WTC11 (cell line): ENCODE results near the gene TLE3. TPM values are rescaled to one million over a fixed set of nuclear protein-coding genes. Genes with fewer than 3 reads are reported as not detected.

Experiments used
- ATAC-seq: fragments of 200-7000 bp; cut with Tn5 transposase; 2 replicates; pipeline ENCODE4 v1.10.0; 2021; ENCODE audit warnings: mild to moderate bottlenecking, moderate library complexity
- CTCF ChIA-PET: fragments of 300-600 bp; sonication (Branson Sonifier 250); formaldehyde crosslinking; loops from one replicate; lab custom pipeline; 2021; ENCODE audit warnings: antibody characterized with exemption; lab: Charles Lee
- POLR2A ChIA-PET: fragments of 350-600 bp; sonication (Branson Sonifier 250); formaldehyde crosslinking; loops from one replicate; lab custom pipeline; 2021; ENCODE audit warnings: antibody characterized with exemption; lab: Charles Lee
- DNase-seq: peaks from one replicate; pipeline ENCODE4 v3.0.0; 2021; ENCODE audit warnings: low spot score
- H3K27ac Mint-ChIP-seq: 2 replicates; pipeline ENCODE4 v1.8.0; 2021; ENCODE audit warnings: mixed read lengths
- H3K27me3 Mint-ChIP-seq: 2 replicates; pipeline ENCODE4 v1.8.0; 2021; ENCODE audit warnings: low read depth, mild to moderate bottlenecking, moderate library complexity, mixed read lengths
- H3K36me3 Mint-ChIP-seq: 2 replicates; pipeline ENCODE4 v1.8.0; 2021; ENCODE audit warnings: mixed read lengths
- H3K4me1 Mint-ChIP-seq: 2 replicates; pipeline ENCODE4 v1.8.0; 2022; ENCODE audit warnings: mixed read lengths
- H3K4me3 Mint-ChIP-seq: 2 replicates; pipeline ENCODE4 v1.8.0; 2021; ENCODE audit warnings: mild to moderate bottlenecking, moderate library complexity, mixed read lengths
- H3K9me3 Mint-ChIP-seq: 2 replicates; pipeline ENCODE4 v1.8.0; 2021; ENCODE audit warnings: mixed read lengths
- ATF1 ChIP-seq: sonication (generic); formaldehyde crosslinking; IDR thresholded peaks from 2 replicates; pipeline ENCODE4 v1.8.1; 2023; ENCODE audit warnings: mild to moderate bottlenecking, moderate library complexity, missing genetic modification reagents
- CREB1 ChIP-seq: sonication (generic); formaldehyde crosslinking; IDR thresholded peaks from 2 replicates; pipeline ENCODE4 v1.8.0; 2023; ENCODE audit warnings: mild to moderate bottlenecking, missing genetic modification reagents
- ETV6 ChIP-seq: sonication (generic); formaldehyde crosslinking; IDR thresholded peaks from 2 replicates; pipeline ENCODE4 v1.8.1; 2022; ENCODE audit warnings: mild to moderate bottlenecking, missing genetic modification reagents
- FOXJ3 ChIP-seq: sonication (generic); formaldehyde crosslinking; IDR thresholded peaks from 2 replicates; pipeline ENCODE4 v1.9.0; 2021; ENCODE audit warnings: missing genetic modification reagents, mild to moderate bottlenecking, borderline replicate concordance
- GTF2I ChIP-seq: fragments of 250-450 bp; sonication (Bioruptor Pico); conservative IDR thresholded peaks from 2 replicates; pipeline ENCODE4 v1.4.0; 2021; ENCODE audit warnings: mild to moderate bottlenecking
- HMGA2 ChIP-seq: fragments of 250-450 bp; sonication (Bioruptor Pico); IDR thresholded peaks from 2 replicates; pipeline ENCODE4 v1.4.0; 2021; ENCODE audit warnings: mild to moderate bottlenecking, moderate library complexity
- KAT7 ChIP-seq: sonication (generic); formaldehyde crosslinking; IDR thresholded peaks from 2 replicates; pipeline ENCODE4 v1.8.1; 2023; ENCODE audit warnings: missing genetic modification reagents, mild to moderate bottlenecking, borderline replicate concordance
- MYBL2 ChIP-seq: sonication (generic); formaldehyde crosslinking; IDR thresholded peaks from 2 replicates; pipeline ENCODE4 v1.8.1; 2023; ENCODE audit warnings: mild to moderate bottlenecking, moderate library complexity, missing genetic modification reagents
- NFYB ChIP-seq: sonication (generic); formaldehyde crosslinking; conservative IDR thresholded peaks from 2 replicates; pipeline ENCODE4 v1.8.0; 2022; ENCODE audit warnings: low read depth, missing genetic modification reagents
- NR1H2 ChIP-seq: sonication (generic); formaldehyde crosslinking; IDR thresholded peaks from 2 replicates; pipeline ENCODE4 v1.9.0; 2021; ENCODE audit warnings: mild to moderate bottlenecking, moderate library complexity, missing genetic modification reagents
- NR3C1 ChIP-seq: sonication (generic); formaldehyde crosslinking; conservative IDR thresholded peaks from 2 replicates; pipeline ENCODE4 v1.8.1; 2023; ENCODE audit warnings: low read depth, mild to moderate bottlenecking, missing genetic modification reagents
- OVOL2 ChIP-seq: fragments of 250-450 bp; sonication (Bioruptor Pico); IDR thresholded peaks from 2 replicates; pipeline ENCODE4 v1.9.0; 2021; ENCODE audit warnings: mild to moderate bottlenecking, borderline replicate concordance
- SMAD4 ChIP-seq: sonication (generic); formaldehyde crosslinking; IDR thresholded peaks from 2 replicates; pipeline ENCODE4 v1.8.0; 2022; ENCODE audit warnings: mild to moderate bottlenecking, missing genetic modification reagents
- SOX15 ChIP-seq: fragments of 250-450 bp; sonication (Bioruptor Pico); IDR thresholded peaks from 2 replicates; pipeline ENCODE4 v1.9.0; 2021; ENCODE audit warnings: mild to moderate bottlenecking
- SP1 ChIP-seq: sonication (generic); formaldehyde crosslinking; conservative IDR thresholded peaks from 2 replicates; pipeline ENCODE4 v1.8.1; 2022; ENCODE audit warnings: missing genetic modification reagents
- TCF7 ChIP-seq: sonication (generic); formaldehyde crosslinking; IDR thresholded peaks from 2 replicates; pipeline ENCODE4 v1.8.0; 2022; ENCODE audit warnings: mild to moderate bottlenecking, low read depth, missing genetic modification reagents, moderate library complexity
- total RNA-seq: library from RNA; stranded (reverse); gene quantifications from 3 replicates; pipeline ENCODE4 v1.2.3, GENCODE V29; 2021
- TF ChIP-seq, protein P1 (sequence below): sonication (generic); formaldehyde crosslinking; IDR thresholded peaks from 2 replicates; pipeline ENCODE4 v1.8.0; 2022; ENCODE audit warnings: mild to moderate bottlenecking, missing genetic modification reagents
- TF ChIP-seq, protein P2 (sequence below): fragments of 250-450 bp; sonication (Bioruptor Pico); conservative IDR thresholded peaks from 2 replicates; pipeline ENCODE4 v1.9.0; 2021; ENCODE audit warnings: mild to moderate bottlenecking
- TF ChIP-seq, protein P3 (sequence below): sonication (generic); formaldehyde crosslinking; IDR thresholded peaks from 2 replicates; pipeline ENCODE4 v1.8.1; 2023; ENCODE audit warnings: mild to moderate bottlenecking, moderate library complexity, missing genetic modification reagents
- TF ChIP-seq, protein P4 (sequence below): sonication (generic); formaldehyde crosslinking; IDR thresholded peaks from 2 replicates; pipeline ENCODE4 v1.8.0; 2022; ENCODE audit warnings: missing genetic modification reagents
- TF ChIP-seq, protein P5 (sequence below): sonication (generic); formaldehyde crosslinking; IDR thresholded peaks from 2 replicates; pipeline ENCODE4 v1.8.1; 2023; ENCODE audit warnings: mild to moderate bottlenecking, missing genetic modification reagents, borderline replicate concordance
- TF ChIP-seq, protein P6 (sequence below): sonication (generic); formaldehyde crosslinking; IDR thresholded peaks from 2 replicates; pipeline ENCODE4 v1.8.1; 2023; ENCODE audit warnings: mild to moderate bottlenecking, missing genetic modification reagents

TLE3 gene
- total RNA-seq, 1 experiment from 2014 or later: 78.7 TPM

DNA sequence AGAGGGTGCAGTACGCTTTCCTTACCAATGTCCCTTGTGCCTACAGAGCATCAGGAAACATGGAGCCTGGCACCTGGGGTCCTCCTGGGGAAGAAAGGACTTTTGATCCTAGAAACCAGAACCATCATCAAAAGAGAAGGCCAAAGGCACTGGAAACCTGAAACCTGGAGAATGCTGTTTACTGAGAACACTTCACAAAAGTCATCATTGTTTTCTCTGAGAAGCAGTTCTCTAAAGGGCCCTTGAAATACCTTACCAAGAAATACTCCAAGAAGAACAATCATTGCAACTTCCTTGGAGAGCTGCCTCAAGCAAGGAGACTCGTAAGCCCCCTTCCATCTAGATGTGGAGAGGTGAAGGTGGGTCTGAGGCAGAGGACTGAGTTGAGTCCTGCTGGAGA lies 66.0 kb downstream of the TLE3 start:
- no peaks in the 10 kb centered on the region for H3K36me3 Mint-ChIP-seq
- ChIA-PET POLR2A (interaction anchor here (1.0 kb wide), 1 partner anchor 20 kb away, joined by 3 read pairs; no protein-coding TSS in a partner anchor), CTCF (no interaction called here)
- no peak overlapping the region for H3K27ac Mint-ChIP-seq
- H3K9me3 Mint-ChIP-seq: no peaks in the 10 kb centered on the region
- H3K4me1 Mint-ChIP-seq: peaks cover 8% of the 10 kb centered on the region
- ATAC-seq (no peak), DNase-seq (no peak)
- no peak overlapping the region for H3K4me3 Mint-ChIP-seq
- no peaks in the 10 kb centered on the region; the same call in 1 of the 2 replicates for H3K27me3 Mint-ChIP-seq
- TF ChIP-seq HMGA2: no peak
- TF ChIP-seq, protein P1, sequence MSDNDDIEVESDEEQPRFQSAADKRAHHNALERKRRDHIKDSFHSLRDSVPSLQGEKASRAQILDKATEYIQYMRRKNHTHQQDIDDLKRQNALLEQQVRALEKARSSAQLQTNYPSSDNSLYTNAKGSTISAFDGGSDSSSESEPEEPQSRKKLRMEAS (CRISPR knock-in tag): no peak
- TF ChIP-seq NFYB (CRISPR knock-in tag): no peak
- no peak for TF ChIP-seq FOXJ3 (CRISPR knock-in tag)

DNA sequence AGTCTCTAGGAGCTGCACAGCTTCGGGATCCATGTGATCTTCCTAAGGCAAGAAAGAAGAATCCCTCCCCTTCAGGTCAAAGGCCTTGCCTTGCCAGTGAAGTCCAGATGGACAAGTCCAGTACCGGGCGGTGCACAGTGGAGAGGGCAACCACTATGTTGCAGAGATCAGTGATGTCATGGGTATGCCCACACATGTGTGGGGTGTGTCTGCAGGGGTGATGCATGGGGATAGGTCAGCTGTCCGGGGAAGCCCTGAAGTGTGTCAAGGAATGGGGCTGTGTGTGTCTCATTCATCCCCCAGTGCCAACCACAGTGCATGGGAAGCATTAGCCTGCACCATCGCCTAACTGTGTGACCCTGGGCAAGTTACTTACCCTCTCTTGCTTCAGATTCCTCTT lies 66.5 kb downstream of the TLE3 start:
- ChIA-PET POLR2A (interaction anchor here (1.0 kb wide), 1 partner anchor 21 kb away, joined by 3 read pairs; no protein-coding TSS in a partner anchor), CTCF (no interaction called here)
- H3K27ac Mint-ChIP-seq: no peak overlapping the region
- no peak for TF ChIP-seq GTF2I (CRISPR knock-in tag)
- TF ChIP-seq, protein P2, sequence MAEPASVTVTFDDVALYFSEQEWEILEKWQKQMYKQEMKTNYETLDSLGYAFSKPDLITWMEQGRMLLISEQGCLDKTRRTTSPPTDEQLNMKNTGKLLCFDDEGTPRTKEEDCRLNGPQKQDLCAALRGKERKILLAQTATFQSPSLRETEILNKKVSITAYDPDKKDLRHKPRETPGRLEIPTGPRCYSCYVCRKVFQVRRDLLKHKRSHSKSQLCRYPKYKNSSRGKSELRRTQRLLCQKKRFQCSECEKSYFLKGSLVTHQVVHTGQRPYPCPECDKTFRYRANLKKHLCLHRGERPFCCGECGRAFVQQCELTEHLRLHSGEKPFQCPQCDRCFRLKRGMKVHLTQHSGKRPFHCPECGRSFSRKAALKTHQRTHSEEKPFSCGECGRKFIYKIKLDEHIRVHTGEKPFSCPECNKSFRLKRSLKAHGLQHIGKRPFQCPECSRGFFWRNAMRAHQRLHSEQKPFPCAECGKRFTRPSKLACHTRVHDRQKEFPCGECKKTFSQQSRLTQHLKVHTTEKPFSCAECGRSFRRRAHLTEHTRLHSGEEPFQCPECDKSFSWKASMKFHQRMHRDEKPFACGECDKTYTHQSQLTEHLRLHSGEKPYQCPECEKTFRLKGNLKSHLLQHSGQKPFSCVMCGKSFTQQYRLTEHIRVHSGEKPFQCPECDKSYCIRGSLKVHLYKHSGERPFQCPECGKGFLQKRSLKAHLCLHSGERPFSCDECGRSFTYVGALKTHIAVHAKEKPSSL (CRISPR knock-in tag): no peak
- TF ChIP-seq KAT7 (CRISPR knock-in tag): no peak
- no peak for TF ChIP-seq SOX15 (CRISPR knock-in tag)
- TF ChIP-seq, protein P3, sequence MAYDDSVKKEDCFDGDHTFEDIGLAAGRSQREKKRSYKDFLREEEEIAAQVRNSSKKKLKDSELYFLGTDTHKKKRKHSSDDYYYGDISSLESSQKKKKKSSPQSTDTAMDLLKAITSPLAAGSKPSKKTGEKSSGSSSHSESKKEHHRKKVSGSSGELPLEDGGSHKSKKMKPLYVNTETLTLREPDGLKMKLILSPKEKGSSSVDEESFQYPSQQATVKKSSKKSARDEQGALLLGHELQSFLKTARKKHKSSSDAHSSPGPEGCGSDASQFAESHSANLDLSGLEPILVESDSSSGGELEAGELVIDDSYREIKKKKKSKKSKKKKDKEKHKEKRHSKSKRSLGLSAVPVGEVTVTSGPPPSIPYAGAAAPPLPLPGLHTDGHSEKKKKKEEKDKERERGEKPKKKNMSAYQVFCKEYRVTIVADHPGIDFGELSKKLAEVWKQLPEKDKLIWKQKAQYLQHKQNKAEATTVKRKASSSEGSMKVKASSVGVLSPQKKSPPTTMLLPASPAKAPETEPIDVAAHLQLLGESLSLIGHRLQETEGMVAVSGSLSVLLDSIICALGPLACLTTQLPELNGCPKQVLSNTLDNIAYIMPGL (CRISPR knock-in tag): no peak
- no peak for TF ChIP-seq ETV6 (CRISPR knock-in tag)
- TF ChIP-seq, protein P4, sequence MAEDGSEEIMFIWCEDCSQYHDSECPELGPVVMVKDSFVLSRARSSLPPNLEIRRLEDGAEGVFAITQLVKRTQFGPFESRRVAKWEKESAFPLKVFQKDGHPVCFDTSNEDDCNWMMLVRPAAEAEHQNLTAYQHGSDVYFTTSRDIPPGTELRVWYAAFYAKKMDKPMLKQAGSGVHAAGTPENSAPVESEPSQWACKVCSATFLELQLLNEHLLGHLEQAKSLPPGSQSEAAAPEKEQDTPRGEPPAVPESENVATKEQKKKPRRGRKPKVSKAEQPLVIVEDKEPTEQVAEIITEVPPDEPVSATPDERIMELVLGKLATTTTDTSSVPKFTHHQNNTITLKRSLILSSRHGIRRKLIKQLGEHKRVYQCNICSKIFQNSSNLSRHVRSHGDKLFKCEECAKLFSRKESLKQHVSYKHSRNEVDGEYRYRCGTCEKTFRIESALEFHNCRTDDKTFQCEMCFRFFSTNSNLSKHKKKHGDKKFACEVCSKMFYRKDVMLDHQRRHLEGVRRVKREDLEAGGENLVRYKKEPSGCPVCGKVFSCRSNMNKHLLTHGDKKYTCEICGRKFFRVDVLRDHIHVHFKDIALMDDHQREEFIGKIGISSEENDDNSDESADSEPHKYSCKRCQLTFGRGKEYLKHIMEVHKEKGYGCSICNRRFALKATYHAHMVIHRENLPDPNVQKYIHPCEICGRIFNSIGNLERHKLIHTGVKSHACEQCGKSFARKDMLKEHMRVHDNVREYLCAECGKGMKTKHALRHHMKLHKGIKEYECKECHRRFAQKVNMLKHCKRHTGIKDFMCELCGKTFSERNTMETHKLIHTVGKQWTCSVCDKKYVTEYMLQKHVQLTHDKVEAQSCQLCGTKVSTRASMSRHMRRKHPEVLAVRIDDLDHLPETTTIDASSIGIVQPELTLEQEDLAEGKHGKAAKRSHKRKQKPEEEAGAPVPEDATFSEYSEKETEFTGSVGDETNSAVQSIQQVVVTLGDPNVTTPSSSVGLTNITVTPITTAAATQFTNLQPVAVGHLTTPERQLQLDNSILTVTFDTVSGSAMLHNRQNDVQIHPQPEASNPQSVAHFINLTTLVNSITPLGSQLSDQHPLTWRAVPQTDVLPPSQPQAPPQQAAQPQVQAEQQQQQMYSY (CRISPR knock-in tag): no peak
- TF ChIP-seq SMAD4 (CRISPR knock-in tag): no peak
- TF ChIP-seq ATF1 (CRISPR knock-in tag): no peak
- no peak for TF ChIP-seq TCF7 (CRISPR knock-in tag)
- TF ChIP-seq SP1: no peak
- TF ChIP-seq, protein P5, sequence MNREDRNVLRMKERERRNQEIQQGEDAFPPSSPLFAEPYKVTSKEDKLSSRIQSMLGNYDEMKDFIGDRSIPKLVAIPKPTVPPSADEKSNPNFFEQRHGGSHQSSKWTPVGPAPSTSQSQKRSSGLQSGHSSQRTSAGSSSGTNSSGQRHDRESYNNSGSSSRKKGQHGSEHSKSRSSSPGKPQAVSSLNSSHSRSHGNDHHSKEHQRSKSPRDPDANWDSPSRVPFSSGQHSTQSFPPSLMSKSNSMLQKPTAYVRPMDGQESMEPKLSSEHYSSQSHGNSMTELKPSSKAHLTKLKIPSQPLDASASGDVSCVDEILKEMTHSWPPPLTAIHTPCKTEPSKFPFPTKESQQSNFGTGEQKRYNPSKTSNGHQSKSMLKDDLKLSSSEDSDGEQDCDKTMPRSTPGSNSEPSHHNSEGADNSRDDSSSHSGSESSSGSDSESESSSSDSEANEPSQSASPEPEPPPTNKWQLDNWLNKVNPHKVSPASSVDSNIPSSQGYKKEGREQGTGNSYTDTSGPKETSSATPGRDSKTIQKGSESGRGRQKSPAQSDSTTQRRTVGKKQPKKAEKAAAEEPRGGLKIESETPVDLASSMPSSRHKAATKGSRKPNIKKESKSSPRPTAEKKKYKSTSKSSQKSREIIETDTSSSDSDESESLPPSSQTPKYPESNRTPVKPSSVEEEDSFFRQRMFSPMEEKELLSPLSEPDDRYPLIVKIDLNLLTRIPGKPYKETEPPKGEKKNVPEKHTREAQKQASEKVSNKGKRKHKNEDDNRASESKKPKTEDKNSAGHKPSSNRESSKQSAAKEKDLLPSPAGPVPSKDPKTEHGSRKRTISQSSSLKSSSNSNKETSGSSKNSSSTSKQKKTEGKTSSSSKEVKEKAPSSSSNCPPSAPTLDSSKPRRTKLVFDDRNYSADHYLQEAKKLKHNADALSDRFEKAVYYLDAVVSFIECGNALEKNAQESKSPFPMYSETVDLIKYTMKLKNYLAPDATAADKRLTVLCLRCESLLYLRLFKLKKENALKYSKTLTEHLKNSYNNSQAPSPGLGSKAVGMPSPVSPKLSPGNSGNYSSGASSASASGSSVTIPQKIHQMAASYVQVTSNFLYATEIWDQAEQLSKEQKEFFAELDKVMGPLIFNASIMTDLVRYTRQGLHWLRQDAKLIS (CRISPR knock-in tag): no peak
- no peak for TF ChIP-seq OVOL2
- TF ChIP-seq NR1H2 (CRISPR knock-in tag): no peak
- TF ChIP-seq, protein P6, sequence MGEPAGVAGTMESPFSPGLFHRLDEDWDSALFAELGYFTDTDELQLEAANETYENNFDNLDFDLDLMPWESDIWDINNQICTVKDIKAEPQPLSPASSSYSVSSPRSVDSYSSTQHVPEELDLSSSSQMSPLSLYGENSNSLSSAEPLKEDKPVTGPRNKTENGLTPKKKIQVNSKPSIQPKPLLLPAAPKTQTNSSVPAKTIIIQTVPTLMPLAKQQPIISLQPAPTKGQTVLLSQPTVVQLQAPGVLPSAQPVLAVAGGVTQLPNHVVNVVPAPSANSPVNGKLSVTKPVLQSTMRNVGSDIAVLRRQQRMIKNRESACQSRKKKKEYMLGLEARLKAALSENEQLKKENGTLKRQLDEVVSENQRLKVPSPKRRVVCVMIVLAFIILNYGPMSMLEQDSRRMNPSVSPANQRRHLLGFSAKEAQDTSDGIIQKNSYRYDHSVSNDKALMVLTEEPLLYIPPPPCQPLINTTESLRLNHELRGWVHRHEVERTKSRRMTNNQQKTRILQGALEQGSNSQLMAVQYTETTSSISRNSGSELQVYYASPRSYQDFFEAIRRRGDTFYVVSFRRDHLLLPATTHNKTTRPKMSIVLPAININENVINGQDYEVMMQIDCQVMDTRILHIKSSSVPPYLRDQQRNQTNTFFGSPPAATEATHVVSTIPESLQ (CRISPR knock-in tag): no peak
- TF ChIP-seq CREB1 (CRISPR knock-in tag): no peak
- TF ChIP-seq NR3C1 (CRISPR knock-in tag): no peak
- no peak for TF ChIP-seq MYBL2 (CRISPR knock-in tag)

More for the DNA sequence above, 66.5 kb downstream of the TLE3 start:
- DNase-seq (no peak), ATAC-seq (no peak)
- Mint-ChIP-seq H3K27me3 (no peaks in the 10 kb centered on the region; the same call in 1 of the 2 replicates), H3K4me1 (peaks cover 5% of the 10 kb centered on the region), H3K9me3 (no peaks in the 10 kb centered on the region), H3K36me3 (no peaks in the 10 kb centered on the region), H3K4me3 (no peak overlapping the region)
